Measurements from ENCODE around the gene PHC2. TPM values are rescaled to one million over a fixed set of nuclear protein-coding genes. Genes with fewer than 3 reads are reported as not detected.

Gene PHC2
- total and polyA plus RNA-seq, 9 of the 15 experiments (the other 6 are each of a cell fraction or from before 2014, with no cell fraction given) = 3.1 to 67.6 (median 34.6) TPM

DNA sequence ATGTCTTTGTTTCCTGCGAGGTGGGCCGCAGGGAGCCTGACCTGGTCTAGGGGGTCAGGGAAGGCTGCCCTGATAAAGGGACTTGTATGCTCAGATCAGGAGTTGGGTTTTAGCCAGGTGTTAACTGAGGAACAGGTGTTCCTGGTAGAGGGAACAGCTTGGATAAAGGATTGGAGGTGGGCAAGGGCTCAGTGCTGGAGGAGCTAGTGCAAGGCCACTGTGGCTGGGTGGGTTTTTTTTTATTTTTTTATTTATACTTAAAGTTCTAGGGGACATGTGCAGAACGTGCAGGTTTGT lies 141.1 kb downstream of the PHC2 start (continued):
- no peak for TF ChIP-seq SRF (CRISPR knock-in tag; IDR thresholded peaks at IDR 0.05)
- TF ChIP-seq, protein P1, sequence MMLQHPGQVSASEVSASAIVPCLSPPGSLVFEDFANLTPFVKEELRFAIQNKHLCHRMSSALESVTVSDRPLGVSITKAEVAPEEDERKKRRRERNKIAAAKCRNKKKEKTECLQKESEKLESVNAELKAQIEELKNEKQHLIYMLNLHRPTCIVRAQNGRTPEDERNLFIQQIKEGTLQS (IDR thresholded peaks at IDR 0.05) = no peak
- TF ChIP-seq, protein P1 (CRISPR knock-in tag; conservative IDR thresholded peaks at IDR 0.05) = no peak
- TF ChIP-seq, protein P2, sequence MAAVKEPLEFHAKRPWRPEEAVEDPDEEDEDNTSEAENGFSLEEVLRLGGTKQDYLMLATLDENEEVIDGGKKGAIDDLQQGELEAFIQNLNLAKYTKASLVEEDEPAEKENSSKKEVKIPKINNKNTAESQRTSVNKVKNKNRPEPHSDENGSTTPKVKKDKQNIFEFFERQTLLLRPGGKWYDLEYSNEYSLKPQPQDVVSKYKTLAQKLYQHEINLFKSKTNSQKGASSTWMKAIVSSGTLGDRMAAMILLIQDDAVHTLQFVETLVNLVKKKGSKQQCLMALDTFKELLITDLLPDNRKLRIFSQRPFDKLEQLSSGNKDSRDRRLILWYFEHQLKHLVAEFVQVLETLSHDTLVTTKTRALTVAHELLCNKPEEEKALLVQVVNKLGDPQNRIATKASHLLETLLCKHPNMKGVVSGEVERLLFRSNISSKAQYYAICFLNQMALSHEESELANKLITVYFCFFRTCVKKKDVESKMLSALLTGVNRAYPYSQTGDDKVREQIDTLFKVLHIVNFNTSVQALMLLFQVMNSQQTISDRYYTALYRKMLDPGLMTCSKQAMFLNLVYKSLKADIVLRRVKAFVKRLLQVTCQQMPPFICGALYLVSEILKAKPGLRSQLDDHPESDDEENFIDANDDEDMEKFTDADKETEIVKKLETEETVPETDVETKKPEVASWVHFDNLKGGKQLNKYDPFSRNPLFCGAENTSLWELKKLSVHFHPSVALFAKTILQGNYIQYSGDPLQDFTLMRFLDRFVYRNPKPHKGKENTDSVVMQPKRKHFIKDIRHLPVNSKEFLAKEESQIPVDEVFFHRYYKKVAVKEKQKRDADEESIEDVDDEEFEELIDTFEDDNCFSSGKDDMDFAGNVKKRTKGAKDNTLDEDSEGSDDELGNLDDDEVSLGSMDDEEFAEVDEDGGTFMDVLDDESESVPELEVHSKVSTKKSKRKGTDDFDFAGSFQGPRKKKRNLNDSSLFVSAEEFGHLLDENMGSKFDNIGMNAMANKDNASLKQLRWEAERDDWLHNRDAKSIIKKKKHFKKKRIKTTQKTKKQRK (IDR thresholded peaks at IDR 0.05; ENCODE audit: borderline replicate concordance, low read depth, low read length) = no peak
- TF ChIP-seq, protein P3, sequence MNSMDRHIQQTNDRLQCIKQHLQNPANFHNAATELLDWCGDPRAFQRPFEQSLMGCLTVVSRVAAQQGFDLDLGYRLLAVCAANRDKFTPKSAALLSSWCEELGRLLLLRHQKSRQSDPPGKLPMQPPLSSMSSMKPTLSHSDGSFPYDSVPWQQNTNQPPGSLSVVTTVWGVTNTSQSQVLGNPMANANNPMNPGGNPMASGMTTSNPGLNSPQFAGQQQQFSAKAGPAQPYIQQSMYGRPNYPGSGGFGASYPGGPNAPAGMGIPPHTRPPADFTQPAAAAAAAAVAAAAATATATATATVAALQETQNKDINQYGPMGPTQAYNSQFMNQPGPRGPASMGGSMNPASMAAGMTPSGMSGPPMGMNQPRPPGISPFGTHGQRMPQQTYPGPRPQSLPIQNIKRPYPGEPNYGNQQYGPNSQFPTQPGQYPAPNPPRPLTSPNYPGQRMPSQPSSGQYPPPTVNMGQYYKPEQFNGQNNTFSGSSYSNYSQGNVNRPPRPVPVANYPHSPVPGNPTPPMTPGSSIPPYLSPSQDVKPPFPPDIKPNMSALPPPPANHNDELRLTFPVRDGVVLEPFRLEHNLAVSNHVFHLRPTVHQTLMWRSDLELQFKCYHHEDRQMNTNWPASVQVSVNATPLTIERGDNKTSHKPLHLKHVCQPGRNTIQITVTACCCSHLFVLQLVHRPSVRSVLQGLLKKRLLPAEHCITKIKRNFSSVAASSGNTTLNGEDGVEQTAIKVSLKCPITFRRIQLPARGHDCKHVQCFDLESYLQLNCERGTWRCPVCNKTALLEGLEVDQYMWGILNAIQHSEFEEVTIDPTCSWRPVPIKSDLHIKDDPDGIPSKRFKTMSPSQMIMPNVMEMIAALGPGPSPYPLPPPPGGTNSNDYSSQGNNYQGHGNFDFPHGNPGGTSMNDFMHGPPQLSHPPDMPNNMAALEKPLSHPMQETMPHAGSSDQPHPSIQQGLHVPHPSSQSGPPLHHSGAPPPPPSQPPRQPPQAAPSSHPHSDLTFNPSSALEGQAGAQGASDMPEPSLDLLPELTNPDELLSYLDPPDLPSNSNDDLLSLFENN (IDR thresholded peaks at IDR 0.05; ENCODE audit: low read depth in 2 of 2, low read length in 2 of 2) = no peak
- TF ChIP-seq, protein P4, sequence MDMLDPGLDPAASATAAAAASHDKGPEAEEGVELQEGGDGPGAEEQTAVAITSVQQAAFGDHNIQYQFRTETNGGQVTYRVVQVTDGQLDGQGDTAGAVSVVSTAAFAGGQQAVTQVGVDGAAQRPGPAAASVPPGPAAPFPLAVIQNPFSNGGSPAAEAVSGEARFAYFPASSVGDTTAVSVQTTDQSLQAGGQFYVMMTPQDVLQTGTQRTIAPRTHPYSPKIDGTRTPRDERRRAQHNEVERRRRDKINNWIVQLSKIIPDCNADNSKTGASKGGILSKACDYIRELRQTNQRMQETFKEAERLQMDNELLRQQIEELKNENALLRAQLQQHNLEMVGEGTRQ (CRISPR knock-in tag; IDR thresholded peaks at IDR 0.05) = no peak
- TF ChIP-seq, protein P5, sequence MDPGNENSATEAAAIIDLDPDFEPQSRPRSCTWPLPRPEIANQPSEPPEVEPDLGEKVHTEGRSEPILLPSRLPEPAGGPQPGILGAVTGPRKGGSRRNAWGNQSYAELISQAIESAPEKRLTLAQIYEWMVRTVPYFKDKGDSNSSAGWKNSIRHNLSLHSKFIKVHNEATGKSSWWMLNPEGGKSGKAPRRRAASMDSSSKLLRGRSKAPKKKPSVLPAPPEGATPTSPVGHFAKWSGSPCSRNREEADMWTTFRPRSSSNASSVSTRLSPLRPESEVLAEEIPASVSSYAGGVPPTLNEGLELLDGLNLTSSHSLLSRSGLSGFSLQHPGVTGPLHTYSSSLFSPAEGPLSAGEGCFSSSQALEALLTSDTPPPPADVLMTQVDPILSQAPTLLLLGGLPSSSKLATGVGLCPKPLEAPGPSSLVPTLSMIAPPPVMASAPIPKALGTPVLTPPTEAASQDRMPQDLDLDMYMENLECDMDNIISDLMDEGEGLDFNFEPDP (CRISPR knock-in tag; IDR thresholded peaks at IDR 0.05) = no peak
- TF ChIP-seq ZNF668 (CRISPR knock-in tag; IDR thresholded peaks at IDR 0.05) = no peak

All from K562 (cell line).